MCF 10A (cell line): ENCODE measurements around the gene SLC22A2. TPM values are rescaled to one million over a fixed set of nuclear protein-coding genes. Genes with fewer than 3 reads are reported as not detected.
"Not testable (repeated sequence)": the region's sequence is repeated elsewhere in the genome, so short reads cannot be mapped to it uniquely, and the experiment has no call there.

Experiments
- Bru-seq: library from RNA; stranded (reverse); fragments of 400-500 nt; gene quantifications from one replicate; lab custom pipeline; 2021; lab: Mats Ljungman, UMichigan
- BruChase-seq, 2 experiments: library from RNA; stranded (reverse); fragments of 400-500 nt; gene quantifications; one replicate each; lab custom pipeline; 2021; lab: Mats Ljungman, UMichigan
- BruUV-seq: library from RNA; stranded (reverse); fragments of 400-500 nt; replicated peaks from 2 replicates; lab custom pipeline; 2021; lab: Mats Ljungman, UMichigan
- CTCF ChIA-PET: fragments of 300-600 bp; sonication (Branson Sonifier 250); formaldehyde crosslinking; extraction: SDS; loops from one replicate; lab custom pipeline; 2021; ENCODE audit warnings: antibody characterized with exemption, inconsistent platforms; lab: Yijun Ruan, JAX
- POLR2A ChIA-PET: fragments of 300-600, 350-650 bp; sonication (Branson Sonifier 250); formaldehyde crosslinking; extraction: SDS; loops from one replicate; lab custom pipeline; 2020; ENCODE audit warnings: antibody characterized with exemption, inconsistent platforms; lab: Yijun Ruan, JAX
- DNase-seq: peaks from one replicate; pipeline ENCODE4 v3.0.0-alpha.2; 2018; ENCODE audit not compliant: unreplicated experiment
- H3K27ac Mint-ChIP-seq: one replicate; pipeline ENCODE4 v1.8.0; 2022; ENCODE audit warnings: mild to moderate bottlenecking, low read depth, mixed read lengths; ENCODE audit not compliant: unreplicated experiment
- H3K27me3 Mint-ChIP-seq: one replicate; pipeline ENCODE4 v1.8.0; 2022; ENCODE audit warnings: mixed read lengths; ENCODE audit not compliant: insufficient read depth, unreplicated experiment
- H3K36me3 Mint-ChIP-seq: one replicate; pipeline ENCODE4 v1.8.0; 2022; ENCODE audit warnings: mild to moderate bottlenecking, moderate library complexity, mixed read lengths; ENCODE audit not compliant: insufficient read depth, unreplicated experiment
- H3K4me1 Mint-ChIP-seq: one replicate; pipeline ENCODE4 v1.8.0; 2022; ENCODE audit warnings: mixed read lengths; ENCODE audit not compliant: insufficient read depth, unreplicated experiment
- H3K4me3 Mint-ChIP-seq: one replicate; pipeline ENCODE4 v1.8.0; 2022; ENCODE audit warnings: mild to moderate bottlenecking, moderate library complexity, mixed read lengths; ENCODE audit not compliant: unreplicated experiment
- H3K9me3 Mint-ChIP-seq: one replicate; pipeline ENCODE4 v1.8.0; 2022; ENCODE audit warnings: mixed read lengths; ENCODE audit not compliant: unreplicated experiment
- intact Hi-C: fragments of 100-400 bp; cut with micrococcal nuclease; formaldehyde crosslinking; loops from 2 replicates; pipeline ENCODE4 v1.14.1; 2022
- long read RNA-seq: library from polyadenylated mRNA; stranded (forward); transcript quantifications from one replicate; pipeline ENCODE4 v2.0.0, GENCODE V29; 2022
- total RNA-seq: library from RNA; stranded (reverse); gene quantifications from 2 replicates; pipeline ENCODE4 v1.2.3, GENCODE V29; 2022
- TF ChIP-seq, protein P1 (sequence below): fragments of 200-600 bp; IDR thresholded peaks from one replicate; pipeline ENCODE4 v1.8.0; 2022; ENCODE audit warnings: antibody characterized with exemption, mild to moderate bottlenecking; ENCODE audit not compliant: unreplicated experiment

SLC22A2 gene
- total RNA-seq (not detected in 2 replicates), Bru-seq, nascent RNA (not detected), BruChase-seq, experiment 1, labeled RNA remaining after a 6-hour chase (not detected), BruChase-seq, experiment 2, labeled RNA remaining after a 2-hour chase (not detected)
- long read RNA-seq, result 0 reads

- no peak within 1 kb of the TSS for H3K27ac Mint-ChIP-seq
- H3K27me3 Mint-ChIP-seq, result no peaks in the 10 kb centered on the region
- no TSS peak for BruUV-seq
- H3K9me3 Mint-ChIP-seq, result no peaks in the 10 kb centered on the region
- H3K4me3 Mint-ChIP-seq, result no peak within 1 kb of the TSS
- peaks cover 20% of the 10 kb centered on the region for H3K4me1 Mint-ChIP-seq
- CTCF ChIA-PET, result no interaction called here
- TF ChIP-seq, protein P1, sequence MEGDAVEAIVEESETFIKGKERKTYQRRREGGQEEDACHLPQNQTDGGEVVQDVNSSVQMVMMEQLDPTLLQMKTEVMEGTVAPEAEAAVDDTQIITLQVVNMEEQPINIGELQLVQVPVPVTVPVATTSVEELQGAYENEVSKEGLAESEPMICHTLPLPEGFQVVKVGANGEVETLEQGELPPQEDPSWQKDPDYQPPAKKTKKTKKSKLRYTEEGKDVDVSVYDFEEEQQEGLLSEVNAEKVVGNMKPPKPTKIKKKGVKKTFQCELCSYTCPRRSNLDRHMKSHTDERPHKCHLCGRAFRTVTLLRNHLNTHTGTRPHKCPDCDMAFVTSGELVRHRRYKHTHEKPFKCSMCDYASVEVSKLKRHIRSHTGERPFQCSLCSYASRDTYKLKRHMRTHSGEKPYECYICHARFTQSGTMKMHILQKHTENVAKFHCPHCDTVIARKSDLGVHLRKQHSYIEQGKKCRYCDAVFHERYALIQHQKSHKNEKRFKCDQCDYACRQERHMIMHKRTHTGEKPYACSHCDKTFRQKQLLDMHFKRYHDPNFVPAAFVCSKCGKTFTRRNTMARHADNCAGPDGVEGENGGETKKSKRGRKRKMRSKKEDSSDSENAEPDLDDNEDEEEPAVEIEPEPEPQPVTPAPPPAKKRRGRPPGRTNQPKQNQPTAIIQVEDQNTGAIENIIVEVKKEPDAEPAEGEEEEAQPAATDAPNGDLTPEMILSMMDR, result no peak
- POLR2A ChIA-PET, result interaction anchor here (0.6 kb wide), 1 partner anchor 57 kb away, joined by 3 read pairs; no protein-coding TSS in a partner anchor
- H3K36me3 Mint-ChIP-seq, result no peaks in the 10 kb centered on the region
- intact Hi-C loops, result no loop called here
- no peak for DNase-seq
Observed at GRCh38 chr6:160258346-160259142, at the start of gene SLC22A2. SLC22A2 (minus strand) TSS chr6:160258821; CDS start chr6:160258757, 64 bp downstream.

GRCh38 chr6:160305926-160306713 is 47.5 kb upstream of the SLC22A2 start:
- no peak overlapping the region for H3K27ac Mint-ChIP-seq
- H3K4me1 Mint-ChIP-seq, result no peaks in the 10 kb centered on the region
- ChIA-PET CTCF (interaction anchor here (0.8 kb wide), 1 partner anchor 150 kb away, joined by 4 read pairs; no protein-coding TSS in a partner anchor), POLR2A (no interaction called here)
- H3K9me3 Mint-ChIP-seq, result peaks cover 24% of the 10 kb centered on the region
- no peak for DNase-seq
- H3K27me3 Mint-ChIP-seq, result no peaks in the 10 kb centered on the region
- no peak overlapping the region for H3K4me3 Mint-ChIP-seq
- no TSS peak for BruUV-seq
- TF ChIP-seq, protein P1, result no peak
- H3K36me3 Mint-ChIP-seq, result peaks cover 7% of the 10 kb centered on the region
- intact Hi-C loops, result no loop called here

DNA sequence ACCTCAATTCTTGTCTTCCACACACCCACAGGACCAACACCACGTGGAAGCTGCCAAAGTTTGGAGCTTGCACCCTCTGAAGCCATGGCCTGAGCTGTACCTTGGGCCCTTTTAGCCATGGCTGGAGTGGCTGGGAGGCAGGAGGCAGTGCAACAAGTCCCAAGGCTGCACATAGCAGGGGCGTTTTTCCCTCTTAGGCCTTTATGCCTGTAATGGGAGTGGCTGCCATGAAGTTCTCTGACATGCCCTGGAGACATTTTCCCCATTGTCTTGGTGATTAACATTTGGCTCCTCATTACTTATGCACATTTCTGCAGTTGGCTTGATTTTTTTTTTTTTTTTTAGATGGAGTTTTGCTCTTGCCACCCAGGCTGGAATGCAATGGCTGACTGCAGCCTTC is 45.2 kb upstream of the SLC22A2 start:
- Mint-ChIP-seq H3K36me3 (peaks cover 7% of the 10 kb centered on the region), H3K27ac (no peak overlapping the region), H3K9me3 (peaks cover 13% of the 10 kb centered on the region), H3K27me3 (no peaks in the 10 kb centered on the region), H3K4me1 (peaks cover 20% of the 10 kb centered on the region), H3K4me3 (no peak overlapping the region)
- BruUV-seq, result no TSS peak
- ChIA-PET CTCF (no interaction called here), POLR2A (no interaction called here)
- TF ChIP-seq, protein P1, result no peak
- DNase-seq, result no peak
- intact Hi-C loops, result no loop called here

DNA sequence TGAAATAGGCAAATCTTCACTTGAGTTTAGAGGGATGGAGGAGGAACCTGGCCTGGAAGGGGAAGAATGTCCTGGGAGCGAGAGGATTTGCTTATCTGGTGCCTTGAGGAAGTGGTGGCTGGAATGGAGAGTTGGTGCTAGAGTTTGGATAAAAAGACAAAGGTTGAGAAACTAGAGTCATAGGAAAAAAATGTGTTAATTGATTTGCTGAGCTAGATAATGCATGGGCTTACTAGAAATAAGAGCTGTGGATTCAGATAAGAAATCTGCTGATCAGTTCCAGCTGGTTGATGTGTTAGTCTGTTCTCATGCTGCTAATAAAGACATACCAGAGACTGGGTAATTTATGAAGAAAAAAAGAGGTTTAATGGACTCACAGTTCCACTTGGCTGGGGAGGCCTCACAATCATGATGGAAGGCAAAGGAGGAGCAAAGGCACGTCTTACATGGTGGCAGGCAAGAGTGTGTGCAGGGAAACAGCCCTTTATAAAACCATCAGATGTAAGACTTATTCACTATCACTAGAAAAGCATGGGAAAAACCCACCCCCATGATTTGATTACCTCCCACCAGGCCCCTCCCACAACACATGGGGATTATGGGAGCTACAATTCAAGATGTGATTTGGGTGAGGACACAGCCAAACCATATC is 43.9 kb upstream of the SLC22A2 start:
- CTCF ChIA-PET, result interaction anchor here (0.6 to 1.0 kb wide), 2 partner anchors 10 to 81 kb away, joined by 3 read pairs; no protein-coding TSS in a partner anchor
- BruUV-seq, H3K4me3 Mint-ChIP-seq, H3K27ac Mint-ChIP-seq, intact Hi-C loops, H3K27me3 Mint-ChIP-seq, H3K36me3 Mint-ChIP-seq, POLR2A ChIA-PET, DNase-seq: not testable (repeated sequence)
- Mint-ChIP-seq H3K9me3 (peaks cover 13% of the 10 kb centered on the region), H3K4me1 (peaks cover 26% of the 10 kb centered on the region)
